Measurements from ENCODE around the gene TPT1. TPM values are rescaled to one million over a fixed set of nuclear protein-coding genes. Genes with fewer than 3 reads are reported as not detected.
A peak's percentile ranks its signal among the peaks of the same experiment; 100 is the strongest.

TPT1 gene
- total RNA-seq, 1 donor from 2014 or later: 1,515 TPM

GRCh38 chr13:45332831-45333219, 8.2 kb downstream of the TPT1 start:
- DNase-seq: no peak
- no peak for TF ChIP-seq CTCF (IDR thresholded peaks at IDR 0.05; ENCODE audit: partially characterized antibody, unreplicated experiment)
- peaks cover 4% of the 10 kb centered on the region for H3K27me3 Mint-ChIP-seq (ENCODE audit: unreplicated experiment)
- H3K4me1 Mint-ChIP-seq (ENCODE audit: low read depth, unreplicated experiment): peaks cover 28% of the 10 kb centered on the region
- H3K36me3 Mint-ChIP-seq (ENCODE audit: unreplicated experiment): peaks cover 8% of the 10 kb centered on the region
- H3K9me3 Mint-ChIP-seq (ENCODE audit: unreplicated experiment): peaks cover 1% of the 10 kb centered on the region
- peak overlapping the region; percentile 28 for H3K4me3 Mint-ChIP-seq (ENCODE audit: unreplicated experiment)
- peak overlapping the region; percentile 92 for H3K27ac Mint-ChIP-seq (ENCODE audit: unreplicated experiment)

GRCh38 chr13:45332036-45332830, 8.8 kb downstream of the TPT1 start:
- Mint-ChIP-seq H3K4me3 (ENCODE audit: unreplicated experiment) (peak overlapping the region; percentile 28), H3K36me3 (ENCODE audit: unreplicated experiment) (peaks cover 8% of the 10 kb centered on the region), H3K4me1 (ENCODE audit: low read depth, unreplicated experiment) (peaks cover 28% of the 10 kb centered on the region)

GRCh38 chr13:45331692-45332035, 9.3 kb downstream of the TPT1 start:
- H3K4me3 Mint-ChIP-seq (ENCODE audit: unreplicated experiment): no peak overlapping the region
- H3K27ac Mint-ChIP-seq (ENCODE audit: unreplicated experiment): no peak overlapping the region
- peaks cover 4% of the 10 kb centered on the region for H3K27me3 Mint-ChIP-seq (ENCODE audit: unreplicated experiment)
- no peak for TF ChIP-seq CTCF (IDR thresholded peaks at IDR 0.05; ENCODE audit: partially characterized antibody, unreplicated experiment)
- H3K9me3 Mint-ChIP-seq (ENCODE audit: unreplicated experiment): peaks cover 1% of the 10 kb centered on the region
- H3K36me3 Mint-ChIP-seq (ENCODE audit: unreplicated experiment): peaks cover 8% of the 10 kb centered on the region
- no peak for DNase-seq
- peaks cover 28% of the 10 kb centered on the region for H3K4me1 Mint-ChIP-seq (ENCODE audit: low read depth, unreplicated experiment)

More at GRCh38 chr13:45332036-45332830, 8.8 kb downstream of the TPT1 start:
- no peak for DNase-seq
- no peak for TF ChIP-seq CTCF (IDR thresholded peaks at IDR 0.05; ENCODE audit: partially characterized antibody, unreplicated experiment)
- Mint-ChIP-seq H3K27me3 (ENCODE audit: unreplicated experiment) (peaks cover 4% of the 10 kb centered on the region), H3K9me3 (ENCODE audit: unreplicated experiment) (peaks cover 1% of the 10 kb centered on the region), H3K27ac (ENCODE audit: unreplicated experiment) (peak overlapping the region; percentile 92)

DNA sequence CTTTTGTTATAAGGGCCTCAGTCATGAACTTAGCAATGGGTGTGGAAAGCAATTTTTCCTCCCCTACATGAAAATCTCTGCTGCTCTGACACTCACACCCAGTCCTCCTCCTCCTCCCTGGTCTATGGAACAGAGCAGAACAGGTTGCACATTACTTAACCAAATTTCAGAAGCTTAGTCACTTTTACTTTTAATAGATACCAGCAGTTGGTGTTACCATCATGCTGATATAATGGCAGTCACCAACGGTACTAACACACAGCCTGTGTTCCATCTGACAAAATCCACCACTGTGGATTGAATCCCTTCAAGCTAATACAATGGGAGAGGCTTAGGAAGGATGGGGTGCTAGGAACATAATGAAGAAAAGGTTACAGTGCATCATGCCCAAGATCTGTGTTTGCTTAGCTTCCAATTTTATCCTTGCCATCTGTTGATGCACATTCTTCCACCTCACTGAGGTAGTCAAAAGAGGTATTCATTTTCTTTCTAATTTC, 9.8 kb downstream of the TPT1 start:
- Mint-ChIP-seq H3K36me3 (ENCODE audit: unreplicated experiment) (peaks cover 4% of the 10 kb centered on the region), H3K4me3 (ENCODE audit: unreplicated experiment) (no peak overlapping the region), H3K27ac (ENCODE audit: unreplicated experiment) (no peak overlapping the region), H3K4me1 (ENCODE audit: low read depth, unreplicated experiment) (peaks cover 26% of the 10 kb centered on the region), H3K9me3 (ENCODE audit: unreplicated experiment) (peaks cover 1% of the 10 kb centered on the region), H3K27me3 (ENCODE audit: unreplicated experiment) (peaks cover 3% of the 10 kb centered on the region)
- TF ChIP-seq CTCF (IDR thresholded peaks at IDR 0.05; ENCODE audit: partially characterized antibody, unreplicated experiment): no peak
- DNase-seq: no peak

GRCh38 chr13:45328661-45329111, 12.3 kb downstream of the TPT1 start:
- Mint-ChIP-seq H3K27ac (ENCODE audit: unreplicated experiment) (no peak overlapping the region), H3K27me3 (ENCODE audit: unreplicated experiment) (peaks cover 5% of the 10 kb centered on the region), H3K4me1 (ENCODE audit: low read depth, unreplicated experiment) (peaks cover 29% of the 10 kb centered on the region), H3K9me3 (ENCODE audit: unreplicated experiment) (peaks cover 1% of the 10 kb centered on the region), H3K4me3 (ENCODE audit: unreplicated experiment) (no peak overlapping the region), H3K36me3 (ENCODE audit: unreplicated experiment) (no peaks in the 10 kb centered on the region)
- no peak for DNase-seq
- TF ChIP-seq CTCF (IDR thresholded peaks at IDR 0.05; ENCODE audit: partially characterized antibody, unreplicated experiment): no peak
